Measurements from ENCODE around the gene LAP3. TPM values are rescaled to one million over a fixed set of nuclear protein-coding genes. Genes with fewer than 3 reads are reported as not detected.

LAP3 gene
- total RNA-seq, 4 donors from 2014 or later, result 72.3 to 117 (median 78.9) TPM

- TF ChIP-seq EP300 (IDR thresholded peaks at IDR 0.05), result no peak
- no peak for TF ChIP-seq POLR2A (IDR thresholded peaks at IDR 0.05; ENCODE audit: low read depth)
- TF ChIP-seq CTCF (IDR thresholded peaks at IDR 0.05), result no peak
- TF ChIP-seq POLR2AphosphoS5 (IDR thresholded peaks at IDR 0.05), result no peak
- Histone ChIP-seq H3K36me3 (peaks cover 69 to 98% (median 89%) of the 10 kb centered on the region in 4 donors), H3K4me1 (peaks cover 9 to 17% (median 12%) of the 10 kb centered on the region in 4 donors), H3K27me3 (no peaks in the 10 kb centered on the region), H3K27ac (replicated peaks in 1 of 4) (no peak overlapping the region), H3K9me3 (no peaks in the 10 kb centered on the region), H3K4me3 (no peak overlapping the region)
- intact Hi-C loops (cut with DNase I), result no loop called here
- 82% methylated on average over 7 of the region's 7 CpGs for WGBS
- DNase-seq (ENCODE audit: extremely low spot score), result no peak
Observed at GRCh38 chr4:17623451-17624001, 46.5 kb downstream of the LAP3 start.

GRCh38 chr4:17624821-17625220, 47.8 kb downstream of the LAP3 start:
- H3K27me3 ChIP-seq, result no peaks in the 10 kb centered on the region
- 82% methylated on average over 2 of the region's 2 CpGs for whole genome bisulfite sequencing
- no peaks in the 10 kb centered on the region for H3K9me3 ChIP-seq
- no peak overlapping the region for H3K4me3 ChIP-seq
- intact Hi-C loops (cut with DNase I), result no loop called here
- no peak for DNase-seq (ENCODE audit: extremely low spot score)
- peaks cover 0 to 5% (median under 1%) of the 10 kb centered on the region in 4 donors for H3K4me1 ChIP-seq
- H3K36me3 ChIP-seq, result peaks cover 69 to 100% (median 97%) of the 10 kb centered on the region in 4 donors
- H3K27ac ChIP-seq (replicated peaks in 1 of 4), result no peak overlapping the region
- TF ChIP-seq EP300 (IDR thresholded peaks at IDR 0.05), result no peak
- TF ChIP-seq POLR2AphosphoS5 (IDR thresholded peaks at IDR 0.05), result no peak
- TF ChIP-seq POLR2A (IDR thresholded peaks at IDR 0.05; ENCODE audit: low read depth), result no peak
- no peak for TF ChIP-seq CTCF (IDR thresholded peaks at IDR 0.05)

GRCh38 chr4:17630228-17630627, 53.2 kb downstream of the LAP3 start:
- no peak overlapping the region for H3K27ac ChIP-seq (replicated peaks in 1 of 4)
- H3K36me3 ChIP-seq, result peaks cover 54 to 100% (median 97%) of the 10 kb centered on the region in 4 donors
- H3K9me3 ChIP-seq, result no peaks in the 10 kb centered on the region
- intact Hi-C loops (cut with DNase I), result no loop called here
- TF ChIP-seq POLR2AphosphoS5 (IDR thresholded peaks at IDR 0.05) (no peak), POLR2A (IDR thresholded peaks at IDR 0.05; ENCODE audit: low read depth) (no peak), CTCF (IDR thresholded peaks at IDR 0.05) (no peak), EP300 (IDR thresholded peaks at IDR 0.05) (no peak)
- no peak for DNase-seq (ENCODE audit: extremely low spot score)
- H3K27me3 ChIP-seq, result no peaks in the 10 kb centered on the region
- H3K4me1 ChIP-seq, result no peaks in the 10 kb centered on the region
- 89% methylated on average over 4 of the region's 4 CpGs for WGBS
- no peak overlapping the region for H3K4me3 ChIP-seq

GRCh38 chr4:17633600-17633999, 56.6 kb downstream of the LAP3 start:
- no peak for DNase-seq (ENCODE audit: extremely low spot score)
- 96% methylated on average over 8 of the region's 9 CpGs for WGBS
- TF ChIP-seq POLR2A (IDR thresholded peaks at IDR 0.05; ENCODE audit: low read depth), result no peak
- no peak for TF ChIP-seq CTCF (IDR thresholded peaks at IDR 0.05)
- TF ChIP-seq POLR2AphosphoS5 (IDR thresholded peaks at IDR 0.05), result no peak
- no peak for TF ChIP-seq EP300 (IDR thresholded peaks at IDR 0.05)
- Histone ChIP-seq H3K9me3 (no peaks in the 10 kb centered on the region), H3K27ac (replicated peaks in 1 of 4) (no peak overlapping the region), H3K27me3 (no peaks in the 10 kb centered on the region), H3K4me1 (peaks cover 0 to 8% (median 6%) of the 10 kb centered on the region in 4 donors), H3K4me3 (no peak overlapping the region), H3K36me3 (peaks cover 26 to 81% (median 69%) of the 10 kb centered on the region in 4 donors)
- intact Hi-C loops (cut with DNase I), result no loop called here

GRCh38 chr4:17635056-17635455, 58.1 kb downstream of the LAP3 start:
- Histone ChIP-seq H3K4me1 (peaks cover 0 to 8% (median 6%) of the 10 kb centered on the region in 4 donors), H3K27me3 (no peaks in the 10 kb centered on the region), H3K9me3 (no peaks in the 10 kb centered on the region), H3K36me3 (peaks cover 26 to 66% (median 57%) of the 10 kb centered on the region in 4 donors), H3K4me3 (no peak overlapping the region), H3K27ac (replicated peaks in 1 of 4) (no peak overlapping the region)
- intact Hi-C loops (cut with DNase I), result no loop called here
- no peak for DNase-seq (ENCODE audit: extremely low spot score)
- 96% methylated on average over 4 of the region's 4 CpGs for WGBS
- TF ChIP-seq EP300 (IDR thresholded peaks at IDR 0.05) (no peak), POLR2AphosphoS5 (IDR thresholded peaks at IDR 0.05) (no peak), CTCF (IDR thresholded peaks at IDR 0.05) (no peak), POLR2A (IDR thresholded peaks at IDR 0.05; ENCODE audit: low read depth) (no peak)
